HG03521 (cell line): ENCODE results near the gene GPR50.

ENCODE experiments used
- ATAC-seq: cut with Tn5 transposase; IDR thresholded peaks from one replicate; pipeline ENCODE4 v1.9.1; 2021; ENCODE audit warnings: mild to moderate bottlenecking, moderate library complexity; ENCODE audit not compliant: unreplicated experiment

Gene GPR50

GRCh38 chrX:151226941-151227340 is 50.6 kb downstream of the GPR50 start:
- ATAC-seq = no peak

GRCh38 chrX:151227627-151228026 is 51.2 kb downstream of the GPR50 start:
- ATAC-seq = no peak

- ATAC-seq = no peak
These were observed 52.6 kb downstream of the GPR50 start for GRCh38 chrX:151228935-151229334.
